HEK293 (cell line): Measurements from ENCODE around the gene P2RY4.

Source experiments
- CTCF ChIA-PET: fragments of 350-600 bp; formaldehyde crosslinking; extraction: SDS; loops from one replicate; lab custom pipeline; 2021; ENCODE audit warnings: antibody characterized with exemption; lab: Yijun Ruan, JAX
- POLR2A ChIA-PET: fragments of 300-600 bp; formaldehyde crosslinking; extraction: SDS; loops from one replicate; lab custom pipeline; 2020; ENCODE audit warnings: antibody characterized with exemption, inconsistent platforms; lab: Yijun Ruan, JAX
- H3K27ac ChIP-seq: fragments of 200-500 bp; sonication (Bioruptor generic); 2 replicates; pipeline ENCODE4 v1.5.1; 2014; ENCODE audit warnings: low read depth, low read length, control low read depth, inconsistent platforms; ENCODE audit errors: extremely low read depth
- H3K36me3 ChIP-seq, 2 experiments: fragments of 200-500 bp in 1 of 2; sonication (Bioruptor generic) in 1 of 2; 1 replicate in 1 of 2; 2 replicates in 1 of 2; pipeline ENCODE4 v1.5.1; 2014 to 2017; ENCODE audit warnings: inconsistent platforms in 2 of 2, low read length in 2 of 2; ENCODE audit not compliant: control insufficient read depth in 2 of 2, insufficient read depth in 1 of 2
- H3K4me1 ChIP-seq: fragments of 200-500 bp; sonication (Bioruptor generic); 2 replicates; pipeline ENCODE4 v1.5.1; 2014; ENCODE audit warnings: mild to moderate bottlenecking, low read length, inconsistent platforms; ENCODE audit not compliant: control insufficient read depth, insufficient read depth
- H3K4me3 ChIP-seq: 2 replicates; pipeline ENCODE4 v1.5.1; 2011; ENCODE audit warnings: low read depth, mild to moderate bottlenecking, control low read depth, low read length, moderate library complexity
- H3K9me3 ChIP-seq: fragments of 200-500 bp; sonication (Bioruptor generic); 2 replicates; pipeline ENCODE4 v1.5.1; 2014; ENCODE audit warnings: low read depth, low read length, inconsistent platforms; ENCODE audit not compliant: control insufficient read depth, insufficient read depth
- CTCF ChIP-seq: fragments of 450-650 bp; formaldehyde crosslinking; IDR thresholded peaks from 2 replicates; pipeline ENCODE4 v1.5.1; 2016; ENCODE audit warnings: missing biosample characterization, missing genetic modification characterization
- KLF1 ChIP-seq: fragments of 450-650 bp; formaldehyde crosslinking; IDR thresholded peaks from 2 replicates; pipeline ENCODE4 v1.5.1; 2016; ENCODE audit warnings: missing biosample characterization, missing genetic modification characterization
- REPIN1 ChIP-seq: fragments of 450-650 bp; formaldehyde crosslinking; IDR thresholded peaks from 2 replicates; pipeline ENCODE4 v1.5.1; 2017; ENCODE audit warnings: missing biosample characterization, missing genetic modification characterization, low read depth
- TRIM28 ChIP-seq: IDR thresholded peaks from 2 replicates; pipeline ENCODE4 v1.6.1; 2011; ENCODE audit warnings: low read length, control low read depth, borderline replicate concordance
- ZBTB21 ChIP-seq: fragments of 450-650 bp; formaldehyde crosslinking; IDR thresholded peaks from 2 replicates; pipeline ENCODE4 v1.5.1; 2017; ENCODE audit warnings: missing biosample characterization, missing genetic modification characterization
- ZBTB6 ChIP-seq: fragments of 450-650 bp; formaldehyde crosslinking; IDR thresholded peaks from 2 replicates; pipeline ENCODE4 v1.5.1; 2017; ENCODE audit warnings: missing biosample characterization, missing genetic modification characterization
- ZFHX2 ChIP-seq: fragments of 450-650 bp; formaldehyde crosslinking; conservative IDR thresholded peaks from 2 replicates; pipeline ENCODE4 v1.5.1; 2016; ENCODE audit warnings: missing biosample characterization, missing genetic modification characterization
- ZNF112 ChIP-seq: fragments of 450-650 bp; formaldehyde crosslinking; IDR thresholded peaks from 2 replicates; pipeline ENCODE4 v1.5.0; 2017; ENCODE audit warnings: missing biosample characterization, missing genetic modification characterization
- ZNF121 ChIP-seq: fragments of 450-650 bp; formaldehyde crosslinking; IDR thresholded peaks from 2 replicates; pipeline ENCODE4 v1.5.1; 2016; ENCODE audit warnings: missing biosample characterization, missing genetic modification characterization
- ZNF2 ChIP-seq: fragments of 450-650 bp; formaldehyde crosslinking; IDR thresholded peaks from 2 replicates; pipeline ENCODE4 v1.5.1; 2016; ENCODE audit warnings: missing biosample characterization, missing genetic modification characterization
- ZNF202 ChIP-seq: fragments of 450-650 bp; formaldehyde crosslinking; IDR thresholded peaks from 2 replicates; pipeline ENCODE4 v1.5.1; 2016; ENCODE audit warnings: missing biosample characterization, missing genetic modification characterization, borderline replicate concordance
- ZNF214 ChIP-seq: fragments of 450-650 bp; formaldehyde crosslinking; IDR thresholded peaks from 2 replicates; pipeline ENCODE4 v1.5.1; 2017; ENCODE audit warnings: missing biosample characterization, mild to moderate bottlenecking, missing genetic modification characterization, borderline replicate concordance
- ZNF239 ChIP-seq: fragments of 450-650 bp; formaldehyde crosslinking; IDR thresholded peaks from 2 replicates; pipeline ENCODE4 v1.5.1; 2016; ENCODE audit warnings: missing biosample characterization, missing genetic modification characterization
- ZNF26 ChIP-seq: fragments of 450-650 bp; formaldehyde crosslinking; IDR thresholded peaks from 2 replicates; pipeline ENCODE4 v1.5.1; 2016; ENCODE audit warnings: missing biosample characterization, missing genetic modification characterization
- ZNF311 ChIP-seq: fragments of 450-650 bp; formaldehyde crosslinking; IDR thresholded peaks from 2 replicates; pipeline ENCODE4 v1.5.1; 2017; ENCODE audit warnings: missing biosample characterization, missing genetic modification characterization, borderline replicate concordance
- ZNF398 ChIP-seq: fragments of 450-650 bp; formaldehyde crosslinking; IDR thresholded peaks from 2 replicates; pipeline ENCODE4 v1.5.1; 2017; ENCODE audit warnings: missing biosample characterization, missing genetic modification characterization
- ZNF558 ChIP-seq: fragments of 450-650 bp; formaldehyde crosslinking; IDR thresholded peaks from 2 replicates; pipeline ENCODE4 v1.5.1; 2016; ENCODE audit warnings: missing biosample characterization, missing genetic modification characterization
- ZNF645 ChIP-seq: fragments of 450-650 bp; formaldehyde crosslinking; IDR thresholded peaks from 2 replicates; pipeline ENCODE4; 2016; ENCODE audit warnings: missing biosample characterization, missing genetic modification characterization
- ZNF837 ChIP-seq: fragments of 450-650 bp; formaldehyde crosslinking; IDR thresholded peaks from 2 replicates; pipeline ENCODE4 v1.5.1; 2016; ENCODE audit warnings: missing biosample characterization, missing genetic modification characterization

P2RY4 gene

GRCh38 chrX:70262952-70263567 is 3.1 kb upstream of the P2RY4 start:
- no peak overlapping the region for H3K27ac ChIP-seq
- ChIA-PET CTCF (interaction anchor here (0.6 to 2.3 kb wide), 12 partner anchors 9 to 864 kb away, joined by 3 to 18 read pairs (median 4); partner anchors contain the start of gene IGBP1), POLR2A (interaction anchor here (1.1 to 1.2 kb wide), 2 partner anchors 27 to 130 kb away, joined by 3 read pairs; partner anchors contain the start of genes IGBP1, KIF4A and PDZD11)
- no peaks in the 10 kb centered on the region; the same call in 1 of the 2 replicates for H3K9me3 ChIP-seq
- H3K36me3 ChIP-seq, result no peaks in the 10 kb centered on the region
- H3K4me3 ChIP-seq, result no peak overlapping the region
- TF ChIP-seq ZNF2 (tag by site-specific recombination), result peak; percentile 94
- no peak for TF ChIP-seq ZNF112 (tag by site-specific recombination)
- TF ChIP-seq REPIN1, result no peak
- TF ChIP-seq ZNF398 (tag by site-specific recombination), result peak; percentile 68
- peak; percentile 55; the same call in 1 of the 2 replicates for TF ChIP-seq TRIM28
- TF ChIP-seq ZNF311, result no peak
- no peak for TF ChIP-seq ZNF202 (tag by site-specific recombination)
- no peak for TF ChIP-seq ZNF837 (tag by site-specific recombination)
- TF ChIP-seq CTCF (tag by site-specific recombination), result peak; percentile 59; the same call in 1 of the 2 replicates
- H3K4me1 ChIP-seq, result no peaks in the 10 kb centered on the region

- H3K27ac ChIP-seq, result no peak overlapping the region
- H3K36me3 ChIP-seq, result no peaks in the 10 kb centered on the region
- ChIA-PET CTCF (interaction anchor here (0.6 to 1.3 kb wide), 5 partner anchors 34 to 125 kb away, joined by 3 to 4 read pairs (median 3); no protein-coding TSS in a partner anchor), POLR2A (no interaction called here)
- H3K4me1 ChIP-seq, result no peaks in the 10 kb centered on the region
- no peak for TF ChIP-seq ZNF239 (tag by site-specific recombination)
- peak; percentile 87 for TF ChIP-seq KLF1 (tag by site-specific recombination)
- H3K9me3 ChIP-seq, result no peaks in the 10 kb centered on the region; the same call in none of the 2 replicates
- no peak overlapping the region for H3K4me3 ChIP-seq
Measured at GRCh38 chrX:70257423-70258288, 2.3 kb downstream of the P2RY4 start.

GRCh38 chrX:70255452-70255851 is 4.6 kb downstream of the P2RY4 start:
- POLR2A ChIA-PET, result no interaction called here
- Histone ChIP-seq H3K36me3 (no peaks in the 10 kb centered on the region), H3K27ac (no peak overlapping the region), H3K9me3 (no peaks in the 10 kb centered on the region; the same call in none of the 2 replicates), H3K4me1 (no peaks in the 10 kb centered on the region), H3K4me3 (no peak overlapping the region)
- CTCF ChIA-PET, result no interaction called here
- TF ChIP-seq ZBTB6 (tag by site-specific recombination) (no peak), ZFHX2 (tag by site-specific recombination) (no peak), ZNF26 (tag by site-specific recombination) (no peak), ZNF558 (tag by site-specific recombination) (no peak), ZNF214 (tag by site-specific recombination) (no peak), ZBTB21 (tag by site-specific recombination) (no peak), ZNF121 (tag by site-specific recombination) (no peak), ZNF645 (tag by site-specific recombination) (no peak), CTCF (tag by site-specific recombination) (no peak)
